GM10847 (cell line): ENCODE results near the gene EXO1.

Source experiments
- POLR2A ChIP-seq: IDR thresholded peaks from 2 replicates; pipeline ENCODE4 v1.6.1; 2011; ENCODE audit not compliant: insufficient read length; ENCODE audit errors: extremely low read depth

EXO1 gene

DNA sequence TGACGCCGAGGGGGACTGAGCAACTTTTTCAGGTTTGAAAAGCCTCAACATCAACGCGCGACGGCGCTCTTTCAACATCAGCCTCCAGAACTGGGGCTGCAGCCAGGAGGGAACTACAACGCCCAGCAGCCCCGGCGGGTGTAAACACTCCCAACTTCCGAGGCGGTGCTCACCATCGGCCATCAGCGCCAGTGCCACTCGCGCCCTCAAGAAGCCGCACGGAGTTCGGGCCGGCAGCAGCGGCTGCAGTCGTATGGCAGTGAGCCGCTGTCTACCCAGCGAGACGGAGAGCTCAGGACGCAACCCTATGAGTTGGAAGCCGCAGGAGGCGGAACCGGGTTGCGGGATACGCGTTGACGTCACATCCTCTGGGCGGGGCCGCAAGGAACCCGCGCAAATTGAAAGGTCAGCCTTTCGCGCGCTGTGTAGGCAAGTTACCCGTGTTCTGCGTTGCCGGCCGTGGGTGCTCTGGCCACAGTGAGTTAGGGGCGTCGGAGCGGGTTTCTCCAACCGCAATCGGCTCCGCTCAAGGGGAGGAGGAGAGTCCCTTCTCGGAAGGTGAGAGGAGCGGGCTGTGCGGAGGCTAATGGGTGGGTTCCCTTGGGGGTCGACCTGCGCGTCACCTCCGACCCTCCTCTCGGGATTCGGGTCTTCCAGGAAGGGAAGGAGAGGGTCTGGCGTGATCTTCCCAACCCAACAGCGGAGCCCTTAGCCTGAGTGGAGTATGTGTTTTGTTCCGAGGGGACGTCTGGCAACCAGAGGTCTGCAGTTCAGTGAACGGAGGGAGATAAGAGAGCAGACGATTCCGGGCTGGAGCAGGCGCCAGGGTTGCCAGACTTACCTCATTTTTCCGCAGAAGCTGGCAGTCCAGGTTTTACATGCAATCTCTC lies at the start of gene EXO1:
EXO1 (plus strand) TSS at position 409 of the 890 bp plus-strand sequence. CDS start 2,222 bp downstream, outside the sequence.
- TF ChIP-seq POLR2A = peak; percentile 58

DNA sequence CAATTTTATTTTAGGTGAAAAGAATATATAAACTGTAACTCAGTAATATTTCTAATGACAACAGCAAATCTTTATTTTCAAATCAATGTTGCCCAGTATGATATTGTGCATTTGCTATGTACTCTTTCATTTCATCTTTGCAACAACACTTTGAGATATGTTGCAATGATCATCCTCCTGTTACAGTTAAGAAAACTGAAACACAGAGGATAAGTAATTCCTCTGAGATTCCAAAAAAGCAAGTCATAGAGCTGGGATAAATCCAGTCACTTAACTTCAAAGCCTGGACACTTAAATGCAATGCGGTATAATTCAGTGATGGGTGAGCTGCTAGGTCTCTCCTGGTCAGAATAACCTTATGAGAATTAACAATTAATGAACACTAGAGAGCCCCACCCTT lies 48.6 kb upstream of the EXO1 start:
- no peak for TF ChIP-seq POLR2A

DNA sequence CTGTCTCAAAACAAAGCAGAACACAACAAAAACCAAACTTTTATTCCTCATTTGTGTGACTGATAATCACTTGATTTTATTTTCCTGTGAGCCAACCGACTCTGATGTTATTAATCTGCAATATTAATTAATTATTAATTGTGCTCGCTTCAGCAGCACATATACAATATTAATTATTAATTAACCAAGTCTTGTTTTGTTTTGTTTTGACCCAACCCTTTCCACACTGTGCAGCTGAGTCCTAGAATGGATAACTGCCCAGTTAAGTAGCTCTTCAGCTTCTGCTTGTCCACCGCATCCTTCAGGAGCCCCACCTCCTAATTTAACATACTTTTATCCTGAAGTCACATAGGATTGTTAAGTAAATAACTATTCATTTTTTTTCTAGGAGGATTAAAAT lies 47.4 kb upstream of the EXO1 start:
- TF ChIP-seq POLR2A = no peak

GRCh38 chr1:241802863-241803262 lies 45.1 kb upstream of the EXO1 start:
- TF ChIP-seq POLR2A = no peak

DNA sequence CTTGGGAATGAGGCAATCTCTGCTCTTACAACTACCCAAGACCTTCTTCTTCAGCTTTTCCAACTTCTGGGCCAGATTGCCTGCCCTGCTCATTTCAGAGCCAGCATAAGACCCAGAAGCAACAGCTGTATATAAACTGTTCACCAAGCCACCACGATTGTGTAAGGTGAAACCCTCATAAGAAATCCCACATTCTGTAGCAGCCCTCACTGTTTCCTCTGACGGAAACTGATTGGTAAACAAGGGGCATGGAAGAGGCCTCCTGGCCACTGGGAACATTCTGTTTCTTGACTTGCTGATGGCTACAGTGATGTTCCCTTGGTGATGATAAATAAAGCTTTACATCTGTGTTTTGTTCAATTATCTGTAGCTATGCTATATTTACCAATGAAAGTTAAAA lies 39.7 kb upstream of the EXO1 start:
- no peak for TF ChIP-seq POLR2A

DNA sequence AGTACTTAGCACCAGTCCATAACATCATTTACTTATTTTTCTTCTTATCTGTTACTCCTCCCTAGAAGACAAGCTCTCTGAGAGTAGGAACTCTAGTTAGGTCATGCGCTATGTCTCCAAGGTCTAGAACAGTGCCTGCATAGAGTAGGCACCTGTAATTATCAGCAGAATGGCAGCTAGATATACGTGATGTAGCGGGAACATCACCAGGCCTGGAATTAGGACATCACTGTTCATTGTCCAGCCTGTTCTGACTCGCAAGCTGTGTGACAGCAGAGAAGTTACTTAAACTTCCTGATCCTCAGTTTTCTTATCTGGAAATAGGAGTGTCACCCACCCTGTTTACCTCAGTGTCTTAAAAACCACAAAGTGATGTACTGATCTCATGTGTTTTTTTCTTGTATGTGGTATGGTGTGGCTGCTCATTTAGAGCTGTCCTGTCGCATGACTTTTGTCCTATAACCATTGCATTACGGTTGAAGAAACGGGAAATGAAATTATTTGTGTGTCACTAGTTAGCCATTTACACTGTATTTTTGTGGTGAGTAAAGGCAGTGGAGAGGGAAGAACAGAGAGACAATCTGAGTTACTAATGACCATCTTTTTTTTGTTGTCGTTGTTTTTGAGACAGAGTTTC lies 37.1 kb upstream of the EXO1 start:
- TF ChIP-seq POLR2A = no peak

- no peak for TF ChIP-seq POLR2A
These were observed 34.2 kb upstream of the EXO1 start for GRCh38 chr1:241813768-241814320.

- no peak for TF ChIP-seq POLR2A
These were observed 32.0 kb upstream of the EXO1 start for GRCh38 chr1:241816008-241816407.

DNA sequence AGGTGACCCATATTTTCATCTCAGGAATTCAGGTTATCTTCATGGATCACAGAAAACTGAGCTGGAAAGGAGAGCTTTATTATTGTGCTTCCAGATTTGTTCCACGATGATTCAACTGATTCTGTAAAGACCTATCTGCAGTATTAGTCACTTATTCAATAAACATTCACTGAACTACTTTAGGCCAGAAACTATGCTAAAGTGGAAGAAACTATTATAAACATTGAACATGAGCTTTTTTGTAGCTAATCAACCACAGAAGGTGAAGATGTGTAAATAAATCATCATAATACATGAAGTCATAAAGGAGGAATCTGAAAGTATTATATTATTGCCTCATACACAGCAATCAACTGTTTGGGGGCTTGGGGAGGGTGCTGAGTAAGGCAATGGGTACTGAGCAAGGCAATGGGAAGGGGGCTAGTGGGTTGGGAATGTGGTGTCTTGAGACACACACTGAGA lies 30.6 kb upstream of the EXO1 start:
- no peak for TF ChIP-seq POLR2A

DNA sequence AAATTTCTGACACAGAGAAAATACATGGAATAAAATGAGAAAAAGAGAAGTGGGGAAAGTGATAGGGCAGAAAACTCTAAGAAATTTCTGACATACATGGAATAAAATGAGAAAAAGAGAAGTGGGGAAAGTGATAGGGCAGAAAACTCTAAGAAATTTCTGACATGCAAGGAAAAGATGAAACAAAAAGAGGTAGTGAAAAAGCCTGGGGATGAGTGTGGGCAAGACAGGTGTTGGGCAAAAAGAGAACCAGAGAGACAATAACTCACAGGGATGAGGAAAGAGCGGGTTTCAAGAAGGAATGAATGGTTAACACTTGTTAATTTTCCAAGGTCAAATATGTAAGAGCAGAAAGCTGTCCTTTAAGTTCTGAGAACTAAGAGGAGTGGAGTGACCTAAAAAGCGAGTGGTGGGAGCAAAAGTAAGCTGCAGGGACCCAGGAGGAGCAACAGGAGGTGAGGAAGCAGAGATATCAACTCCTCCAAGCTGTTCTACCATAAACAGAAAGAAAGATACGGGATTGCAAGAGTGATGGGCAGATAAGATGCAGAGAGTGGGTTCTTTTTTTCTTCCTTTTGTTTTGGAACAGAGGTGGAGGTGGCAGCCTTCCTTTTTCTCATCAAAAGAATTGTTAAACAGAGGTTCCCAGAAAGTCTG lies 29.9 kb upstream of the EXO1 start:
- TF ChIP-seq POLR2A = no peak

DNA sequence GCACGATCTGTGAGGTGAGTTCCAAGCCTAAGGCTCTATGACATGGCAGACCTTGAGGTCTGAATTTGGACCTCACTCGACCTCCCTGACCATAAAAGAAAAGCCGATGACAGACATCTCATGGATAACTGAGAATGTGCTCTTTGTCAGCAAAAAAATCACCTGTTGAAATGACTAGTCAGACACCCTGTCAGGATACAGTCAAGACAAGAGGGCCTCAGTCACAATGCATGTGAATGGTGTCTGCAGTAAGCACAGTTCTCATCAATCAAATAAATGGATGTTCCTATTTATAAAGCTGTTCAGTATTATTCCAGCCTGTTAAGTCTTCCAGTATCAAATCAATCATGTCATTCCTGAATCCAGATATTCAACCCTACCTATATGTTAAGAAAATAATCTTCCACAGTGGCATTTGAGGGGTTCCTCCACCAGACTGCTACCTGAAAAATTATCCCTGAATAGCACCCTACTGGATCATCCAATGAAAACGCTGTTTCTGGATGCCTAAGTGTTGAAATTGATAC lies 28.6 kb upstream of the EXO1 start:
- no peak for TF ChIP-seq POLR2A

DNA sequence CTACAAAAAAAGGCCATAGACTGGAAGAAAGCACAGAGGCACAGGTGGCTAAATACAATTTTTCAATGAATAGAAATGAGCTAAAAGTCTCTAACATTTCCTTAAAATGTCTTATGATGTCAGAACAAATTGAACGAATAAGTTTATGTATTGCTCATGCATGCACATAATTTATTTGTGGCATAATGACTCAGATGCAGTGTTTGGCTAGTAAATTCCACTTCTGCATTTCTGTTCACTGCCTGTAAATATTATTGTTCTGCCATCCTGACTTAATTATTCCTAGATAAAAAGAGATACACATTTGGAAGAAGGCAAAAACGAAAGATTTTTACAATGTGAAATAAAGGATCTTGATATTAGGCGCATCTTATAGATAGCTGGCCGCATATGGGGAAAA lies 26.6 kb upstream of the EXO1 start:
- no peak for TF ChIP-seq POLR2A

DNA sequence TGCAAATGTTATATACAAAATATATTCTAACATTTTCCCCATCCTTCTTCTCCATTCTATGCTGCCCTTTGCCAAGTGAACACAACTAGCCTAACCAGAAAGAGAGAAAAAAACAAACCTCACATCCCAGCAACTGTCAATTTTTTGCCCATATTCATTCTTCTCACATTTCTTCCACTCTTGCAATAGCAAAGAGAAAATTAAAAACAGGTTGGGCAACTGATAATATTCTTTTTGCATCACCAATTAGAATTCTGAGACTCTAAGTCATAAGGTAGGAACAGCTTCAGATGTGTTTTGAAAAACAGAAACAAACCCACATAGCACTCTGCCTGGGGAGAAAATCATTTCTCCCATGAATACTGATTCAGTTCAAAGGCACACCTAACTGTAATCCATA lies 25.2 kb upstream of the EXO1 start:
- TF ChIP-seq POLR2A = no peak

DNA sequence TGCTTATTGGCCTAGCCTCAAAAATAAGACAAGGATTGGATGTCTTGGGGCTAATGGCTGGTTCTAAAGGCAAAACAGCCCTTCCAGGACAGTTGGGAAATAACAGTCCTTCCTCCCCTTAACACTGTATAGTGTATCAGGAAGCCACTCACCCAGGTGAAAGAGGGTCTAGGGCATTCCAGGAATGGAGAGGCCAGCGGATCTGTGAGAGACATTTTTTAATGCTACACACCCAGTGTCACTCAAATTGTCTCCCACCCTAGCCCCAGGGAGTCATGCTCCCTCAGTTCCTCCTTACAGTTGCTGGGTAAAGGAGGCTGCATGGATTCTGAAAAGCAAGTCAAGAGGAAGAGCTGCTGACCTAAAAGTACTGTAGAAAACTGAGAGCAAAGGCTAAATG lies 24.1 kb upstream of the EXO1 start:
- no peak for TF ChIP-seq POLR2A

GRCh38 chr1:241825581-241825980 lies 22.4 kb upstream of the EXO1 start:
- no peak for TF ChIP-seq POLR2A

GRCh38 chr1:241827264-241827663 lies 20.7 kb upstream of the EXO1 start:
- TF ChIP-seq POLR2A = no peak

GRCh38 chr1:241828463-241829021 lies 19.5 kb upstream of the EXO1 start:
- no peak for TF ChIP-seq POLR2A
